ENCODE data around the gene BORCS5. TPM values are rescaled to one million over a fixed set of nuclear protein-coding genes. Genes with fewer than 3 reads are reported as not detected.
A peak's percentile ranks its signal among the peaks of the same experiment; 100 is the strongest.
"Not testable (repeated sequence)": the region's sequence is repeated elsewhere in the genome, so short reads cannot be mapped to it uniquely, and the experiment has no call there.

Gene BORCS5
- total RNA-seq: 10 to 100 TPM; 36.4 to 39.7 TPM
- polyA plus RNA-seq: 22.0 TPM

GRCh38 chr12:12356896-12357718, at the start of gene BORCS5:
TSS of gene BORCS5 (plus strand) at chr12:12357078. CDS start at chr12:12357452, 374 bp downstream.
- Mint-ChIP-seq H3K4me3 (peak within 1 kb of the TSS; percentile 88 to 98 (median 97)), H3K27ac (peak within 1 kb of the TSS; percentile 91 to 100 (median 99)), H3K9me3 (no peaks in the 10 kb centered on the region), H3K27me3 (peaks cover 0 to 1% of the 10 kb centered on the region in 2 donors), H3K4me1 (peaks cover 36 to 54% (median 52%) of the 10 kb centered on the region in 3 donors), H3K36me3 (peaks cover 0 to 22% (median 9%) of the 10 kb centered on the region in 3 donors)
- ChIA-PET CTCF (interaction anchor here (0.6 to 3.8 kb wide), 33 partner anchors 9 to 380 kb away, joined by 3 to 23 read pairs (median 5); partner anchors contain the start of gene DUSP16), POLR2A (interaction anchor here (0.6 to 3.5 kb wide), 23 partner anchors 9 to 1632 kb away, joined by 3 to 67 read pairs (median 5); partner anchors contain the start of genes CDKN1B and DUSP16)
- peak; percentile 97 to 99 (median 99) for DNase-seq
- Histone ChIP-seq H3K9me3 (ENCODE audit: low read length) (no peaks in the 10 kb centered on the region), H3K4me1 (ENCODE audit: insufficient read depth, low read length) (peaks cover 26% of the 10 kb centered on the region), H3K4me3 (ENCODE audit: low read length) (peak within 1 kb of the TSS; percentile 62), H3K27me3 (ENCODE audit: insufficient read depth, low read length, poor library complexity, severe bottlenecking) (no peaks in the 10 kb centered on the region), H3K36me3 (ENCODE audit: insufficient read depth, low read length) (no peaks in the 10 kb centered on the region), H3K27ac (ENCODE audit: low read depth, low read length) (peak within 1 kb of the TSS; percentile 94)

- DNase-seq; H3K36me3 Mint-ChIP-seq; H3K4me3 ChIP-seq (ENCODE audit: low read length); H3K4me1 Mint-ChIP-seq; H3K36me3 ChIP-seq (ENCODE audit: insufficient read depth, low read length); POLR2A ChIA-PET; H3K27ac ChIP-seq (ENCODE audit: low read depth, low read length); H3K9me3 ChIP-seq (ENCODE audit: low read length); H3K27me3 ChIP-seq (ENCODE audit: insufficient read depth, low read length, poor library complexity, severe bottlenecking); H3K27ac Mint-ChIP-seq; H3K4me3 Mint-ChIP-seq; CTCF ChIA-PET; H3K4me1 ChIP-seq (ENCODE audit: insufficient read depth, low read length); H3K9me3 Mint-ChIP-seq: not testable (repeated sequence)
- H3K27me3 Mint-ChIP-seq: peaks cover 7 to 13% of the 10 kb centered on the region in 2 donors
Observed at GRCh38 chr12:12310695-12311094, 46.2 kb upstream of the BORCS5 start.

- H3K9me3 ChIP-seq (ENCODE audit: low read length): no peaks in the 10 kb centered on the region
- H3K36me3 ChIP-seq (ENCODE audit: insufficient read depth, low read length): no peaks in the 10 kb centered on the region
- ChIA-PET CTCF (no interaction called here), POLR2A (no interaction called here)
- Mint-ChIP-seq H3K9me3 (peaks cover 0 to 2% (median 0%) of the 10 kb centered on the region in 5 donors), H3K36me3 (peaks cover 0 to 7% (median 0%) of the 10 kb centered on the region in 3 donors), H3K27me3 (peaks cover 7 to 26% of the 10 kb centered on the region in 2 donors), H3K4me1 (no peaks in the 10 kb centered on the region), H3K27ac (no peak overlapping the region), H3K4me3 (no peak overlapping the region)
- H3K4me1 ChIP-seq (ENCODE audit: insufficient read depth, low read length): no peaks in the 10 kb centered on the region
- DNase-seq: no peak
- H3K27me3 ChIP-seq (ENCODE audit: insufficient read depth, low read length, poor library complexity, severe bottlenecking): no peaks in the 10 kb centered on the region
- no peak overlapping the region for H3K27ac ChIP-seq (ENCODE audit: low read depth, low read length)
- no peak overlapping the region for H3K4me3 ChIP-seq (ENCODE audit: low read length)
Observed at GRCh38 chr12:12315838-12316237, 41.0 kb upstream of the BORCS5 start.

GRCh38 chr12:12319451-12320183, 37.3 kb upstream of the BORCS5 start:
- no peaks in the 10 kb centered on the region for H3K4me1 Mint-ChIP-seq
- H3K4me1 ChIP-seq (ENCODE audit: insufficient read depth, low read length): no peaks in the 10 kb centered on the region
- ChIA-PET POLR2A (no interaction called here), CTCF (interaction anchor here (2.4 kb wide), 1 partner anchor 8 kb away, joined by 11 read pairs; no protein-coding TSS in a partner anchor)
- peaks cover 0 to 4% (median 0%) of the 10 kb centered on the region in 3 donors for H3K36me3 Mint-ChIP-seq
- no peaks in the 10 kb centered on the region for H3K9me3 ChIP-seq (ENCODE audit: low read length)
- H3K27me3 Mint-ChIP-seq: peaks cover 1 to 23% of the 10 kb centered on the region in 2 donors
- H3K27me3 ChIP-seq (ENCODE audit: insufficient read depth, low read length, poor library complexity, severe bottlenecking): no peaks in the 10 kb centered on the region
- H3K4me3 ChIP-seq (ENCODE audit: low read length): no peak overlapping the region
- no peaks in the 10 kb centered on the region for H3K36me3 ChIP-seq (ENCODE audit: insufficient read depth, low read length)
- H3K27ac Mint-ChIP-seq: no peak overlapping the region
- no peaks in the 10 kb centered on the region for H3K9me3 Mint-ChIP-seq
- no peak for DNase-seq
- no peak overlapping the region for H3K27ac ChIP-seq (ENCODE audit: low read depth, low read length)
- H3K4me3 Mint-ChIP-seq: no peak overlapping the region

- Mint-ChIP-seq H3K27me3 (peaks cover 1 to 23% of the 10 kb centered on the region in 2 donors), H3K36me3 (peaks cover 0 to 4% (median 0%) of the 10 kb centered on the region in 3 donors), H3K9me3 (no peaks in the 10 kb centered on the region), H3K27ac (no peak overlapping the region), H3K4me1 (peaks cover 4 to 9% (median 8%) of the 10 kb centered on the region in 3 donors), H3K4me3 (no peak overlapping the region)
- no peak for DNase-seq
- H3K4me3 ChIP-seq (ENCODE audit: low read length): no peak overlapping the region
- ChIA-PET POLR2A (no interaction called here), CTCF (interaction anchor here (0.8 kb wide), 1 partner anchor 11 kb away, joined by 3 read pairs; no protein-coding TSS in a partner anchor)
- peaks cover 9% of the 10 kb centered on the region for H3K4me1 ChIP-seq (ENCODE audit: insufficient read depth, low read length)
- no peaks in the 10 kb centered on the region for H3K27me3 ChIP-seq (ENCODE audit: insufficient read depth, low read length, poor library complexity, severe bottlenecking)
- H3K9me3 ChIP-seq (ENCODE audit: low read length): no peaks in the 10 kb centered on the region
- no peaks in the 10 kb centered on the region for H3K36me3 ChIP-seq (ENCODE audit: insufficient read depth, low read length)
- H3K27ac ChIP-seq (ENCODE audit: low read depth, low read length): no peak overlapping the region
Observed at GRCh38 chr12:12323118-12323517, 33.8 kb upstream of the BORCS5 start.

- ChIA-PET CTCF (interaction anchor here (0.8 kb wide), 1 partner anchor 10 kb away, joined by 3 read pairs; no protein-coding TSS in a partner anchor), POLR2A (no interaction called here)
- Histone ChIP-seq H3K9me3 (ENCODE audit: low read length) (no peaks in the 10 kb centered on the region), H3K27me3 (ENCODE audit: insufficient read depth, low read length, poor library complexity, severe bottlenecking) (no peaks in the 10 kb centered on the region), H3K4me1 (ENCODE audit: insufficient read depth, low read length) (peaks cover 9% of the 10 kb centered on the region), H3K27ac (ENCODE audit: low read depth, low read length) (no peak overlapping the region), H3K4me3 (ENCODE audit: low read length) (no peak overlapping the region), H3K36me3 (ENCODE audit: insufficient read depth, low read length) (no peaks in the 10 kb centered on the region)
- Mint-ChIP-seq H3K36me3 (peaks cover 0 to 4% (median 0%) of the 10 kb centered on the region in 3 donors), H3K4me1 (peaks cover 4 to 9% (median 8%) of the 10 kb centered on the region in 3 donors), H3K27ac (no peak overlapping the region), H3K4me3 (no peak overlapping the region), H3K9me3 (no peaks in the 10 kb centered on the region), H3K27me3 (peaks cover 1 to 22% of the 10 kb centered on the region in 2 donors)
- DNase-seq: no peak
Observed at GRCh38 chr12:12323591-12323990, 33.3 kb upstream of the BORCS5 start.

GRCh38 chr12:12326262-12326661, 30.6 kb upstream of the BORCS5 start:
- H3K9me3 Mint-ChIP-seq: no peaks in the 10 kb centered on the region
- ChIA-PET CTCF (interaction anchor here (2.0 to 3.7 kb wide), 3 partner anchors 7 to 745 kb away, joined by 11 to 23 read pairs (median 13); partner anchors contain the start of gene BORCS5), POLR2A (no interaction called here)

More at GRCh38 chr12:12326262-12326661, 30.6 kb upstream of the BORCS5 start:
- no peak overlapping the region for H3K4me3 ChIP-seq (ENCODE audit: low read length)
- Mint-ChIP-seq H3K36me3 (no peaks in the 10 kb centered on the region), H3K4me3 (no peak overlapping the region), H3K4me1 (peaks cover 4 to 9% (median 8%) of the 10 kb centered on the region in 3 donors), H3K27ac (no peak overlapping the region), H3K27me3 (peaks cover 0 to 7% of the 10 kb centered on the region in 2 donors)
- no peak overlapping the region for H3K27ac ChIP-seq (ENCODE audit: low read depth, low read length)
- no peaks in the 10 kb centered on the region for H3K36me3 ChIP-seq (ENCODE audit: insufficient read depth, low read length)
- DNase-seq: no peak
- H3K9me3 ChIP-seq (ENCODE audit: low read length): no peaks in the 10 kb centered on the region
- H3K27me3 ChIP-seq (ENCODE audit: insufficient read depth, low read length, poor library complexity, severe bottlenecking): no peaks in the 10 kb centered on the region
- peaks cover 9% of the 10 kb centered on the region for H3K4me1 ChIP-seq (ENCODE audit: insufficient read depth, low read length)

Measured in CD8-positive, alpha-beta memory T cell (primary cell).